Liver (tissue), 9 donors: Measurements from ENCODE around the gene CUTA. TPM values are rescaled to one million over a fixed set of nuclear protein-coding genes. Genes with fewer than 3 reads are reported as not detected.
A peak's percentile ranks its signal among the peaks of the same experiment; 100 is the strongest.

Source experiments
- DNase-seq: peaks from one replicate; pipeline ENCODE4 v3.0.0-alpha.2; 2017; ENCODE audit warnings: low spot score
- H3K27ac ChIP-seq, 2 donors: one replicate each; pipeline ENCODE4 v1.7.0; 2013; ENCODE audit warnings: inconsistent platforms in 2 of 2, low read length in 2 of 2, control low read depth in 1 of 2, low read depth in 1 of 2, mild to moderate bottlenecking in 1 of 2
- H3K27me3 ChIP-seq, 4 donors: one replicate each; pipeline versions ENCODE4 v1.6.1 to v1.7.0; 2013; ENCODE audit warnings: low read length in 3 of 4, inconsistent platforms in 1 of 4, mild to moderate bottlenecking in 1 of 4, moderate library complexity in 1 of 4; ENCODE audit not compliant: control insufficient read depth in 4 of 4, insufficient read depth in 4 of 4
- H3K36me3 ChIP-seq, 4 donors: one replicate each; pipeline versions ENCODE4 v1.6.1 to v1.7.0; 2013; ENCODE audit warnings: low read length in 3 of 4, mild to moderate bottlenecking in 3 of 4, low read depth in 1 of 4, moderate library complexity in 1 of 4; ENCODE audit not compliant: control insufficient read depth in 4 of 4, insufficient read depth in 3 of 4
- H3K4me1 ChIP-seq, 4 donors: one replicate each; pipeline versions ENCODE4 v1.6.1 to v1.7.0; 2013; ENCODE audit warnings: low read length in 3 of 4, mild to moderate bottlenecking in 3 of 4, moderate library complexity in 1 of 4; ENCODE audit not compliant: control insufficient read depth in 4 of 4, insufficient read depth in 4 of 4
- H3K4me3 ChIP-seq, 3 donors: one replicate each; pipeline versions ENCODE4 v1.6.1 to v1.7.0; 2013; ENCODE audit warnings: low read length in 3 of 3, control low read depth in 1 of 3, low read depth in 1 of 3, mild to moderate bottlenecking in 1 of 3
- H3K9ac ChIP-seq, 2 donors: one replicate each; pipeline ENCODE4 v1.7.0; 2013; ENCODE audit warnings: low read length in 2 of 2, mild to moderate bottlenecking in 2 of 2, moderate library complexity in 2 of 2, control low read depth in 1 of 2, low read depth in 1 of 2
- H3K9me3 ChIP-seq, 4 donors: one replicate each; pipeline versions ENCODE4 v1.6.1 to v1.7.0; 2013; ENCODE audit warnings: low read length in 3 of 4; ENCODE audit not compliant: control insufficient read depth in 4 of 4
- EGR1 ChIP-seq, 2 donors: IDR thresholded peaks; 2 replicates each; pipeline ENCODE4 v1.6.1; 2016 to 2018; ENCODE audit warnings: antibody characterized with exemption in 2 of 2, low read depth in 2 of 2
- FOXA1 ChIP-seq: IDR thresholded peaks from 2 replicates; pipeline ENCODE4 v1.6.1; 2016; ENCODE audit warnings: antibody characterized with exemption
- FOXA2 ChIP-seq: IDR thresholded peaks from 2 replicates; pipeline ENCODE4 v1.6.1; 2016; ENCODE audit warnings: antibody characterized with exemption
- GABPA ChIP-seq, 2 donors: IDR thresholded peaks in 1 of 2; conservative IDR thresholded peaks in 1 of 2; 2 replicates each; pipeline ENCODE4 v1.6.1; 2016; ENCODE audit warnings: antibody characterized with exemption in 2 of 2, mild to moderate bottlenecking in 1 of 2, moderate library complexity in 1 of 2
- HNF4A ChIP-seq, 2 donors: conservative IDR thresholded peaks; 2 replicates each; pipeline ENCODE4 v1.6.1; 2016; ENCODE audit warnings: antibody characterized with exemption in 2 of 2, mild to moderate bottlenecking in 2 of 2
- HNF4G ChIP-seq: IDR thresholded peaks from 2 replicates; pipeline ENCODE4 v1.6.1; 2016; ENCODE audit warnings: antibody characterized with exemption
- JUND ChIP-seq, 2 donors: IDR thresholded peaks; 2 replicates each; pipeline ENCODE4 v1.6.1; 2016; ENCODE audit warnings: antibody characterized with exemption in 2 of 2
- MAX ChIP-seq: IDR thresholded peaks from 2 replicates; pipeline ENCODE4 v1.6.1; 2016; ENCODE audit warnings: antibody characterized with exemption
- NR2F2 ChIP-seq: IDR thresholded peaks from 2 replicates; pipeline ENCODE4 v1.6.1; 2016; ENCODE audit warnings: antibody characterized with exemption
- RAD21 ChIP-seq, 2 donors: IDR thresholded peaks; 2 replicates each; pipeline ENCODE4 v1.6.1; 2016; ENCODE audit warnings: antibody characterized with exemption in 2 of 2, mild to moderate bottlenecking in 2 of 2
- REST ChIP-seq: IDR thresholded peaks from 2 replicates; pipeline ENCODE4 v1.6.1; 2016; ENCODE audit warnings: antibody characterized with exemption, mild to moderate bottlenecking
- RXRA ChIP-seq, 2 donors: IDR thresholded peaks; 2 replicates each; pipeline ENCODE4 v1.6.1; 2017 to 2018; ENCODE audit warnings: antibody characterized with exemption in 2 of 2, mild to moderate bottlenecking in 1 of 2
- SP1 ChIP-seq: IDR thresholded peaks from 2 replicates; pipeline ENCODE4 v1.6.1; 2018; ENCODE audit warnings: antibody characterized with exemption, mild to moderate bottlenecking
- TAF1 ChIP-seq: conservative IDR thresholded peaks from 2 replicates; pipeline ENCODE4 v1.6.1; 2016; ENCODE audit warnings: antibody characterized with exemption, mild to moderate bottlenecking
- YY1 ChIP-seq: IDR thresholded peaks from 2 replicates; pipeline ENCODE4 v1.6.1; 2016; ENCODE audit warnings: antibody characterized with exemption, mild to moderate bottlenecking
- ZBTB33 ChIP-seq: IDR thresholded peaks from 2 replicates; pipeline ENCODE4 v1.6.1; 2016; ENCODE audit warnings: antibody characterized with exemption
- WGBS: extraction: QIAGEN DNeasy Blood & Tissue Kit; methylation state at CpG from one replicate; pipeline ENCODE4 v1.1.7; 2013; 5-methylcytosine and 5-hydroxymethylcytosine counted together
- polyA plus RNA-seq, 2 donors: library from polyadenylated mRNA; stranded (reverse) in 1 of 2; unstranded in 1 of 2; fragments of 200-250 nt in 1 of 2; fragments of >200 nt in 1 of 2; fragmentation: Nextera tagmentation in 1 of 2; extraction: Ambion mirVana in 1 of 2; gene quantifications; one replicate each; pipeline versions ENCODE4 v1.2.1 to v1.2.3, GENCODE V29; 2013 to 2015
- total RNA-seq, 2 donors: library from RNA; depleted of rRNA; stranded (reverse); fragments of >200 nt; gene quantifications; one replicate each; pipeline ENCODE4 v1.2.3, GENCODE V29; 2014
- donor health status: healthy.
- donor health status: healthy.
- donor health status: healthy.
- donor health status: healthy.
- donor health status: healthy.

The CUTA gene
- total and polyA plus RNA-seq, 4 donors = 33.1 to 164 (median 93.2) TPM

GRCh38 chr6:33411632-33412005, 6.3 kb downstream of the CUTA start:
- H3K4me3 ChIP-seq = peak overlapping the region; percentile 33 to 97 (median 64)
- H3K9me3 ChIP-seq = no peaks in the 10 kb centered on the region
- H3K27me3 ChIP-seq = no peaks in the 10 kb centered on the region
- H3K36me3 ChIP-seq = peaks cover 8 to 31% (median 19%) of the 10 kb centered on the region in 4 donors
- WGBS = 65% methylated on average over 6 of the region's 6 CpGs
- DNase-seq = no peak
- peaks cover 9 to 28% (median 19%) of the 10 kb centered on the region in 4 donors for H3K4me1 ChIP-seq
- peak overlapping the region; percentile 77 to 94 for H3K27ac ChIP-seq
- TF ChIP-seq JUND (IDR thresholded peaks at IDR 0.05) (no peak), HNF4G (no peak), ZBTB33 (no peak), TAF1 (no peak), YY1 (no peak), EGR1 (IDR thresholded peaks at IDR 0.05; ENCODE audit: low read depth in 2 of 2) (no peak), FOXA1 (no peak), SP1 (no peak), REST (no peak), HNF4A (conservative IDR thresholded peaks at IDR 0.05) (no peak), GABPA (IDR thresholded peaks at IDR 0.05 in 1 of 2, conservative IDR thresholded peaks at IDR 0.05 in 1 of 2) (no peak)
- H3K9ac ChIP-seq = peak overlapping the region; percentile 75

- H3K27me3 ChIP-seq = no peaks in the 10 kb centered on the region
- under 1% methylated on average over 62 of the region's 67 CpGs for WGBS
- peak within 1 kb of the TSS; percentile 82 to 94 for H3K27ac ChIP-seq
- no peak for DNase-seq
- peak within 1 kb of the TSS; percentile 75 for H3K9ac ChIP-seq
- peak within 1 kb of the TSS; percentile 60 to 97 (median 64) for H3K4me3 ChIP-seq
- H3K9me3 ChIP-seq = no peaks in the 10 kb centered on the region
- H3K4me1 ChIP-seq = peaks cover 5 to 22% (median 15%) of the 10 kb centered on the region in 4 donors
- no peak for TF ChIP-seq FOXA2
- TF ChIP-seq REST = no peak
- no peak for TF ChIP-seq HNF4G
- no peak for TF ChIP-seq MAX
- TF ChIP-seq HNF4A (conservative IDR thresholded peaks at IDR 0.05) = no peak
- no peak for TF ChIP-seq NR2F2
- TF ChIP-seq RAD21 (IDR thresholded peaks at IDR 0.05) = no peak
- TF ChIP-seq ZBTB33 = no peak
- TF ChIP-seq RXRA (IDR thresholded peaks at IDR 0.05) = no peak
- H3K36me3 ChIP-seq = peaks cover 8 to 31% (median 19%) of the 10 kb centered on the region in 4 donors
These were observed 6.9 kb downstream of the CUTA start, which contains the start of gene PHF1 for GRCh38 chr6:33410711-33411631. TSS of gene PHF1 (plus strand) at chr6:33411014. CDS start at chr6:33412264, 1,250 bp downstream.
